Measurements from ENCODE around the gene GNPTG.
"Not testable (repeated sequence)": the region's sequence is repeated elsewhere in the genome, so short reads cannot be mapped to it uniquely, and the experiment has no call there.

Gene GNPTG

GRCh38 chr16:1324286-1324826 lies 27.4 kb upstream of the GNPTG start:
- no peak for DNase-seq (ENCODE audit: extremely low spot score)
- ChIA-PET POLR2A (no interaction called here), CTCF (interaction anchor here (1.4 to 1.6 kb wide), 3 partner anchors 8 to 21 kb away, joined by 3 to 4 read pairs (median 3); no protein-coding TSS in a partner anchor)
- no peak for TF ChIP-seq CTCF (IDR thresholded peaks at IDR 0.05; ENCODE audit: control extremely low read depth, extremely low read depth, low read depth, missing control alignments)

GRCh38 chr16:1325261-1325660 lies 26.5 kb upstream of the GNPTG start:
- no peak for TF ChIP-seq CTCF (IDR thresholded peaks at IDR 0.05; ENCODE audit: control extremely low read depth, extremely low read depth, low read depth, missing control alignments)
- POLR2A ChIA-PET, result no interaction called here

GRCh38 chr16:1325673-1326371 lies 25.9 kb upstream of the GNPTG start:
- no peak for TF ChIP-seq CTCF (IDR thresholded peaks at IDR 0.05; ENCODE audit: control extremely low read depth, extremely low read depth, low read depth, missing control alignments)
- CTCF ChIA-PET, result interaction anchor here (1.4 to 2.0 kb wide), 2 partner anchors 12 to 39 kb away, joined by 4 to 7 read pairs; no protein-coding TSS in a partner anchor
- DNase-seq (ENCODE audit: extremely low spot score), result no peak
- POLR2A ChIA-PET, result no interaction called here

More at GRCh38 chr16:1325261-1325660, 26.5 kb upstream of the GNPTG start:
- CTCF ChIA-PET, result interaction anchor here (2.0 kb wide), 1 partner anchor 13 kb away, joined by 7 read pairs; no protein-coding TSS in a partner anchor
- DNase-seq (ENCODE audit: extremely low spot score), result no peak

- no peak for TF ChIP-seq CTCF (IDR thresholded peaks at IDR 0.05; ENCODE audit: control extremely low read depth, extremely low read depth, low read depth, missing control alignments)
- ChIA-PET CTCF (interaction anchor here (1.4 to 2.0 kb wide), 3 partner anchors 12 to 38 kb away, joined by 3 to 7 read pairs (median 4); no protein-coding TSS in a partner anchor), POLR2A (interaction anchor here (0.6 kb wide), 1 partner anchor 82 kb away, joined by 7 read pairs; no protein-coding TSS in a partner anchor)
- no peak for DNase-seq (ENCODE audit: extremely low spot score)
These were observed 25.3 kb upstream of the GNPTG start for GRCh38 chr16:1326391-1326790.

- no peak for DNase-seq (ENCODE audit: extremely low spot score)
- ChIA-PET CTCF (interaction anchor here (1.4 to 2.0 kb wide), 3 partner anchors 11 to 37 kb away, joined by 3 to 7 read pairs (median 4); no protein-coding TSS in a partner anchor), POLR2A (interaction anchor here (0.6 kb wide), 1 partner anchor 82 kb away, joined by 7 read pairs; no protein-coding TSS in a partner anchor)
- TF ChIP-seq CTCF (IDR thresholded peaks at IDR 0.05; ENCODE audit: control extremely low read depth, extremely low read depth, low read depth, missing control alignments), result no peak
These were observed 24.6 kb upstream of the GNPTG start for GRCh38 chr16:1326946-1327618.

GRCh38 chr16:1327619-1327947 lies 24.1 kb upstream of the GNPTG start:
- POLR2A ChIA-PET, result interaction anchor here (0.6 kb wide), 1 partner anchor 54 kb away, joined by 3 read pairs; no protein-coding TSS in a partner anchor
- no peak for DNase-seq (ENCODE audit: extremely low spot score)
- CTCF ChIA-PET, result interaction anchor here (1.5 kb wide), 1 partner anchor 15 kb away, joined by 3 read pairs; no protein-coding TSS in a partner anchor
- no peak for TF ChIP-seq CTCF (IDR thresholded peaks at IDR 0.05; ENCODE audit: control extremely low read depth, extremely low read depth, low read depth, missing control alignments)

- CTCF ChIA-PET; DNase-seq (ENCODE audit: extremely low spot score): not testable (repeated sequence)
- POLR2A ChIA-PET, result interaction anchor here (0.6 kb wide), 1 partner anchor 53 kb away, joined by 3 read pairs; no protein-coding TSS in a partner anchor
These were observed 23.6 kb upstream of the GNPTG start for GRCh38 chr16:1328136-1328535.

GRCh38 chr16:1328961-1329360 lies 22.8 kb upstream of the GNPTG start:
- POLR2A ChIA-PET; DNase-seq (ENCODE audit: extremely low spot score): not testable (repeated sequence)
- CTCF ChIA-PET, result interaction anchor here (1.0 to 1.5 kb wide), 2 partner anchors 9 to 377 kb away, joined by 4 to 5 read pairs; partner anchors contain the start of gene MAPK8IP3
